GM23338 (cell line): Measurements from ENCODE around the gene CDKAL1. TPM values are rescaled to one million over a fixed set of nuclear protein-coding genes. Genes with fewer than 3 reads are reported as not detected.

Source experiments
- ATAC-seq: fragments of 200-7000 bp; cut with Tn5 transposase; 3 replicates; pipeline ENCODE4 v1.9.1; 2020
- DNase-seq: peaks from one replicate; pipeline ENCODE4 v3.0.0-alpha.2; 2015; ENCODE audit warnings: low spot score
- H2AFZ ChIP-seq: fragments of 200-600 bp; sonication (generic); 2 replicates; pipeline ENCODE4 v1.8.0; 2016; ENCODE audit warnings: antibody characterized with exemption, mild to moderate bottlenecking, moderate library complexity
- H3F3A ChIP-seq: fragments of 200-600 bp; sonication (generic); replicated peaks from 2 replicates; pipeline ENCODE4 v1.8.0; 2017; ENCODE audit warnings: antibody characterized with exemption, mixed run types, low read depth
- H3K27ac ChIP-seq: fragments of 200-600 bp; sonication (generic); 2 replicates; pipeline ENCODE4 v1.6.1; 2016; ENCODE audit warnings: low read depth
- H3K27me3 ChIP-seq: fragments of 200-600 bp; sonication (generic); 2 replicates; pipeline ENCODE4 v1.8.0; 2016; ENCODE audit warnings: mild to moderate bottlenecking, mixed run types, moderate library complexity; ENCODE audit not compliant: insufficient read depth
- H3K36me3 ChIP-seq: fragments of 200-600 bp; sonication (generic); 2 replicates; pipeline ENCODE4 v1.8.0; 2016; ENCODE audit warnings: mild to moderate bottlenecking; ENCODE audit not compliant: insufficient read depth
- H3K4me1 ChIP-seq: fragments of 200-600 bp; sonication (generic); 2 replicates; pipeline ENCODE4 v1.8.0; 2016; ENCODE audit warnings: mild to moderate bottlenecking, moderate library complexity; ENCODE audit not compliant: insufficient read depth
- H3K4me2 ChIP-seq: fragments of 200-600 bp; sonication (generic); 2 replicates; pipeline ENCODE4 v1.7.1; 2017; ENCODE audit warnings: mixed run types
- H3K4me3 ChIP-seq: fragments of 200-600 bp; sonication (generic); 2 replicates; pipeline ENCODE4 v1.6.1; 2016; ENCODE audit warnings: mixed run types
- H3K79me2 ChIP-seq: fragments of 200-600 bp; sonication (generic); replicated peaks from 2 replicates; pipeline ENCODE4 v1.8.0; 2017; ENCODE audit warnings: mild to moderate bottlenecking; ENCODE audit not compliant: insufficient read depth
- H3K9me2 ChIP-seq: fragments of 200-600 bp; sonication (generic); 2 replicates; pipeline ENCODE4 v1.8.0; 2017; ENCODE audit not compliant: insufficient read depth
- H4K20me1 ChIP-seq: fragments of 200-600 bp; sonication (generic); replicated peaks from 2 replicates; pipeline ENCODE4 v1.8.0; 2017; ENCODE audit warnings: mild to moderate bottlenecking; ENCODE audit not compliant: insufficient read depth
- H3K27ac Mint-ChIP-seq: 2 replicates; pipeline ENCODE4 v1.8.0; 2020; ENCODE audit warnings: inconsistent platforms, mild to moderate bottlenecking, moderate library complexity, mixed read lengths
- H3K27me3 Mint-ChIP-seq: 3 replicates; pipeline ENCODE4 v1.8.0; 2022; ENCODE audit warnings: low read depth, mild to moderate bottlenecking, moderate library complexity, mixed read lengths, inconsistent platforms; ENCODE audit not compliant: insufficient read depth, poor library complexity
- H3K36me3 Mint-ChIP-seq: 3 replicates; pipeline ENCODE4 v1.8.0; 2021; ENCODE audit warnings: low read depth, mild to moderate bottlenecking, inconsistent platforms, moderate library complexity, mixed read lengths
- H3K4me1 Mint-ChIP-seq: 3 replicates; pipeline ENCODE4 v1.8.0; 2020; ENCODE audit warnings: mild to moderate bottlenecking, inconsistent platforms, mixed read lengths
- H3K4me3 Mint-ChIP-seq: 3 replicates; pipeline ENCODE4 v1.8.0; 2021; ENCODE audit warnings: moderate library complexity, mild to moderate bottlenecking, inconsistent platforms, mixed read lengths
- H3K9me3 Mint-ChIP-seq: 3 replicates; pipeline ENCODE4 v1.8.0; 2020; ENCODE audit warnings: moderate library complexity, mild to moderate bottlenecking, inconsistent platforms, mixed read lengths
- POLR2AphosphoS5 ChIP-seq: IDR thresholded peaks from 2 replicates; pipeline ENCODE4 v1.6.1; 2016; ENCODE audit warnings: antibody characterized with exemption, low read depth
- REST ChIP-seq: IDR thresholded peaks from one replicate; pipeline ENCODE4 v1.6.1; 2018; ENCODE audit warnings: antibody characterized with exemption; ENCODE audit not compliant: unreplicated experiment
- ZNF114 ChIP-seq: fragments of 250-450 bp; sonication (Bioruptor Pico); IDR thresholded peaks from 2 replicates; pipeline ENCODE4 v1.5.0; 2020; ENCODE audit warnings: mild to moderate bottlenecking, moderate library complexity
- ZNF331 ChIP-seq: fragments of 250-450 bp; sonication (Bioruptor Pico); IDR thresholded peaks from 2 replicates; pipeline ENCODE4 v1.5.0; 2020; ENCODE audit warnings: low read depth, mild to moderate bottlenecking, moderate library complexity
- ZNF462 ChIP-seq: fragments of 250-450 bp; sonication (Bioruptor Pico); IDR thresholded peaks from 2 replicates; pipeline ENCODE4 v1.5.0; 2020; ENCODE audit warnings: mild to moderate bottlenecking, moderate library complexity
- polyA plus RNA-seq: library from polyadenylated mRNA; unstranded; fragments of >200 nt; fragmentation: Nextera tagmentation; extraction: Ambion mirVana; gene quantifications from 2 replicates; pipeline ENCODE4 v1.2.1, GENCODE V29; 2016
- total RNA-seq: library from RNA; depleted of rRNA; stranded (reverse); fragments of >200 nt; shearing (Covaris generic); gene quantifications from 2 replicates; pipeline ENCODE4 v1.2.3, GENCODE V29; 2014

The CDKAL1 gene
- total and polyA plus RNA-seq, 2 experiments from 2014 or later, result 17.8 to 35.0 TPM

DNA sequence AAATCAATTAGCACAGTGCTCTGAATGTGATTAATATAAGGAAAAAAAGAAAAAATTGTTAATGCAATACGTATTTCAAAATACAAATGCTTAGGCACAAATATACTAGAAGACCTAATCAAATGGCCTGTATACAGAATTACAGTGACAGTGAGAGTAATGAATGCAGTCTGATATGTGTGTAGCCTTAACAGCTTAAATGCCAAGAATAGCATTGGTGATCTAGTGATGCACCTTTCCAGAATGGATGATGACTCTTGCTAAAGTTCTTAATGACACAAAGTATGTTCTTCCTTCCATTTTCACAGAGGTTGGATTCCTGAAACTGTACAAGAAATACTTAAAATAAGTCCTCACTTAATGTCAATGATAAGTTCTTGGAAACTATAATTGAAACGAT is 131.0 kb downstream of the CDKAL1 start (continued):
- TF ChIP-seq ZNF462 (no peak), REST (no peak)

DNA sequence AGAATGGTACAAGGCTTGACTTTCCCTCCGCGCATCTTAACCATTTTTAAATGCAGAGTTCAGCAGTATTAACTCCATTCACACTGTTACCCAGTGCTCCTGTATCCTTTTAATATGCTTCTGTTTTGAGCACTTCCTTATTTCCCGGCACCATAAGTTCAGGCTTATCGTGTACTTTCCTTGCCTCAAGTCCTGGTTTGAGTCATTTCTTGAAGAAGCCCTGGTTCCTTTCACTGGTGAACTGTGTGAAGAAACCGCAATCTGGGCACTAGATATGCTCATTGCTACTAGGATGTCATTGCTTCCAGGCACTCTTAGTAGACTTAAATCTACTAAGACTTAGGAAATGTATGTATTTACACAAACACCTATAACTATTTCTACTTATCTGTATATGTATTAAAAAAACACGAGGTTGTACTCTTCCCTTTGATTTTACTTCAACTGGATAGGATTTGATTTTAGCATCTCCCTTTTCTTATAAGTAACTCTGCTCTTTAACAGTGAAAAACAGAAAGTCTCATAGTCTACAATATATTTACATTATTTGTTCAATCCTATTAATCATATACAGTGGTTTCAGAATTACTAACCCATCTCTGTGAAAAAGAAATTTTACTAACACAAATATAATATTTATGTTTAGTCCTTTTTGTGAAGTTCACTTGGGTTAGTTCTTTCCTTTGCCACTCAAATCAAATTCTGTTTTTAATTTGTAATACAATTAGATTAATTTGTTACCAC is 135.5 kb downstream of the CDKAL1 start:
- Mint-ChIP-seq H3K27me3 (no peaks in the 10 kb centered on the region), H3K36me3 (no peaks in the 10 kb centered on the region), H3K4me3 (no peak overlapping the region)
- TF ChIP-seq ZNF331 (CRISPR knock-in tag), result no peak
- TF ChIP-seq POLR2AphosphoS5, result no peak
- TF ChIP-seq REST, result no peak
- TF ChIP-seq ZNF114 (CRISPR knock-in tag), result no peak

More for the DNA sequence above, 135.5 kb downstream of the CDKAL1 start:
- no peak for ATAC-seq
- Histone ChIP-seq H2AFZ (no peak overlapping the region), H3K36me3 (no peaks in the 10 kb centered on the region), H4K20me1 (no peaks in the 10 kb centered on the region), H3K27me3 (no peaks in the 10 kb centered on the region), H3F3A (no peaks in the 10 kb centered on the region), H3K4me3 (no peak overlapping the region), H3K27ac (0 out of 2 replicates have a peak overlapping the region, but pooled peaks have one; percentile 24), H3K9me2 (no peaks in the 10 kb centered on the region; the same call in 1 of the 2 replicates), H3K4me1 (peaks cover 18% of the 10 kb centered on the region), H3K4me2 (no peak overlapping the region), H3K79me2 (peaks cover 4% of the 10 kb centered on the region)
- peaks cover 19% of the 10 kb centered on the region; the same call in 2 of the 3 replicates for H3K4me1 Mint-ChIP-seq
- H3K9me3 Mint-ChIP-seq, result no peaks in the 10 kb centered on the region
- DNase-seq, result no peak
- 0 out of 2 replicates have a peak overlapping the region, but pooled peaks have one; percentile 28 for H3K27ac Mint-ChIP-seq
